IMR-90 (cell line): ENCODE results near the gene KCTD16.

Source experiments
- CHD1 ChIP-seq: IDR thresholded peaks from 2 replicates; pipeline ENCODE4 v1.6.1; 2012; ENCODE audit warnings: low read depth, low read length, improper control_type of control experiment
- POLR2A ChIP-seq: IDR thresholded peaks from 2 replicates; pipeline ENCODE4 v1.6.1; 2012; ENCODE audit warnings: mild to moderate bottlenecking, low read depth, low read length
- RAD21 ChIP-seq: IDR thresholded peaks from 2 replicates; pipeline ENCODE4 v1.6.1; 2012; ENCODE audit warnings: low read length, improper control_type of control experiment
- SMC3 ChIP-seq: fragments of 150-350 bp; IDR thresholded peaks from 2 replicates; pipeline ENCODE4 v1.6.1; 2016; ENCODE audit warnings: low read depth, mild to moderate bottlenecking, antibody characterized with exemption, low read length, moderate library complexity
- TF ChIP-seq, protein P1 (sequence below): conservative IDR thresholded peaks from 2 replicates; pipeline ENCODE4 v1.5.1; 2012; ENCODE audit warnings: mild to moderate bottlenecking, low read depth, low read length, improper control_type of control experiment

- TF ChIP-seq RAD21, result no peak
- TF ChIP-seq, protein P1, sequence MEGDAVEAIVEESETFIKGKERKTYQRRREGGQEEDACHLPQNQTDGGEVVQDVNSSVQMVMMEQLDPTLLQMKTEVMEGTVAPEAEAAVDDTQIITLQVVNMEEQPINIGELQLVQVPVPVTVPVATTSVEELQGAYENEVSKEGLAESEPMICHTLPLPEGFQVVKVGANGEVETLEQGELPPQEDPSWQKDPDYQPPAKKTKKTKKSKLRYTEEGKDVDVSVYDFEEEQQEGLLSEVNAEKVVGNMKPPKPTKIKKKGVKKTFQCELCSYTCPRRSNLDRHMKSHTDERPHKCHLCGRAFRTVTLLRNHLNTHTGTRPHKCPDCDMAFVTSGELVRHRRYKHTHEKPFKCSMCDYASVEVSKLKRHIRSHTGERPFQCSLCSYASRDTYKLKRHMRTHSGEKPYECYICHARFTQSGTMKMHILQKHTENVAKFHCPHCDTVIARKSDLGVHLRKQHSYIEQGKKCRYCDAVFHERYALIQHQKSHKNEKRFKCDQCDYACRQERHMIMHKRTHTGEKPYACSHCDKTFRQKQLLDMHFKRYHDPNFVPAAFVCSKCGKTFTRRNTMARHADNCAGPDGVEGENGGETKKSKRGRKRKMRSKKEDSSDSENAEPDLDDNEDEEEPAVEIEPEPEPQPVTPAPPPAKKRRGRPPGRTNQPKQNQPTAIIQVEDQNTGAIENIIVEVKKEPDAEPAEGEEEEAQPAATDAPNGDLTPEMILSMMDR, result no peak
- TF ChIP-seq POLR2A, result no peak
- no peak for TF ChIP-seq SMC3
- no peak for TF ChIP-seq CHD1
Measured at GRCh38 chr5:144248015-144248414, 77.3 kb downstream of the KCTD16 start.
